A549 (cell line): Measurements from ENCODE around the gene TXN. TPM values are rescaled to one million over a fixed set of nuclear protein-coding genes. Genes with fewer than 3 reads are reported as not detected.

Experiments
- ATAC-seq, 2 experiments: fragments of 200-7000 bp in 1 of 2; fragments of >200 bp in 1 of 2; cut with Nextera tagmentation in 1 of 2; cut with Tn5 transposase in 1 of 2; 3 replicates each; pipeline versions ENCODE4 v1.8.0 to v1.9.1; 2018 to 2020; ENCODE audit warnings: mild to moderate bottlenecking in 1 of 2, moderate library complexity in 1 of 2
- CTCF ChIA-PET: fragments of 300-600 bp; sonication (Branson Sonifier 250); formaldehyde crosslinking; extraction: SDS; loops from one replicate; lab custom pipeline; 2021; ENCODE audit warnings: antibody characterized with exemption, inconsistent platforms; lab: Yijun Ruan, JAX
- POLR2A ChIA-PET: fragments of 350-600 bp; formaldehyde crosslinking; extraction: SDS; loops from one replicate; lab custom pipeline; 2021; ENCODE audit warnings: antibody characterized with exemption, inconsistent platforms; lab: Yijun Ruan, JAX
- DNase-seq, 2 experiments: peaks; one replicate each; pipeline versions ENCODE4 v3.0.0 to v3.0.0-alpha.2; 2011 to 2016; ENCODE audit warnings: low read depth in 1 of 2, low spot score in 1 of 2
- FAIRE-seq: peaks from 2 replicates; lab custom pipeline; 2011; peaks lifted over from hg19 to GRCh38; lab: Jason Lieb, UNC
- H3K27ac ChIP-seq, 2 experiments: fragments of >200 bp; sonication (Bioruptor Twin); formaldehyde crosslinking; 3 replicates each; pipeline ENCODE4 v1.5.1; 2016 to 2017
- H3K4me1 ChIP-seq: fragments of >200 bp; sonication (Bioruptor Twin); formaldehyde crosslinking; 3 replicates; pipeline ENCODE4 v1.6.1; 2016
- H3K4me2 ChIP-seq: fragments of >200 bp; sonication (Bioruptor Twin); formaldehyde crosslinking; 3 replicates; pipeline ENCODE4 v1.6.1; 2016
- H3K4me3 ChIP-seq: fragments of >200 bp; sonication (Bioruptor Twin); formaldehyde crosslinking; 3 replicates; pipeline ENCODE4 v1.5.1; 2016
- H3K9me3 ChIP-seq: fragments of >200 bp; sonication (Bioruptor Twin); formaldehyde crosslinking; 3 replicates; pipeline ENCODE4 v1.6.1; 2016
- BHLHE40 ChIP-seq: IDR thresholded peaks from 2 replicates; pipeline ENCODE4 v1.6.1; 2012; ENCODE audit warnings: low read depth, low read length, inconsistent platforms
- CBX2 ChIP-seq: fragments of 200-600 bp; sonication (generic); IDR thresholded peaks from 2 replicates; pipeline ENCODE4 v1.6.1; 2016; ENCODE audit warnings: low read depth, mild to moderate bottlenecking, borderline replicate concordance
- EHF ChIP-seq: fragments of 250-450 bp; sonication (Bioruptor Pico); IDR thresholded peaks from 2 replicates; pipeline ENCODE4 v1.5.0; 2020; ENCODE audit warnings: mild to moderate bottlenecking
- EHMT2 ChIP-seq: fragments of 200-600 bp; sonication (generic); IDR thresholded peaks from 2 replicates; pipeline ENCODE4 v1.6.1; 2016; ENCODE audit warnings: antibody characterized with exemption, low read depth, mild to moderate bottlenecking, moderate library complexity
- EP300 ChIP-seq, 2 experiments: fragments of >200 bp; sonication (Bioruptor Twin); formaldehyde crosslinking; IDR thresholded peaks; 2 replicates in 1 of 2; 3 replicates in 1 of 2; pipeline ENCODE4 v1.6.1; 2016 to 2017
- ESRRA ChIP-seq: fragments of 150-350 bp; IDR thresholded peaks from 2 replicates; pipeline ENCODE4 v1.6.1; 2014; ENCODE audit warnings: mild to moderate bottlenecking, low read length, borderline replicate concordance
- FOSL2 ChIP-seq, 2 experiments: fragments of 450-650 bp in 1 of 2; fragments of >200 bp in 1 of 2; sonication (Bioruptor Twin) in 1 of 2; formaldehyde crosslinking; IDR thresholded peaks; 2 replicates each; pipeline versions ENCODE4 v1.5.0 to v1.6.1; 2016 to 2020; ENCODE audit warnings: mild to moderate bottlenecking in 1 of 2, moderate library complexity in 1 of 2
- HEYL ChIP-seq: fragments of 250-450 bp; sonication (Bioruptor Pico); IDR thresholded peaks from 2 replicates; pipeline ENCODE4 v1.8.0; 2021; ENCODE audit warnings: mild to moderate bottlenecking, moderate library complexity
- HOXB5 ChIP-seq: fragments of 250-450 bp; sonication (Bioruptor Pico); IDR thresholded peaks from 2 replicates; pipeline ENCODE4 v1.5.0; 2020; ENCODE audit warnings: mild to moderate bottlenecking, moderate library complexity
- JUNB ChIP-seq: fragments of >200 bp; sonication (Bioruptor Twin); formaldehyde crosslinking; IDR thresholded peaks from 2 replicates; pipeline ENCODE4 v1.6.1; 2016
- MAZ ChIP-seq: fragments of 150-350 bp; IDR thresholded peaks from 2 replicates; pipeline ENCODE4 v1.6.1; 2014; ENCODE audit warnings: antibody characterized with exemption, low read depth, low read length, borderline replicate concordance
- NPAS2 ChIP-seq: fragments of 250-450 bp; sonication (Bioruptor Pico); IDR thresholded peaks from 2 replicates; pipeline ENCODE4 v1.8.0; 2022; ENCODE audit warnings: mild to moderate bottlenecking, moderate library complexity, borderline replicate concordance
- RARB ChIP-seq: fragments of 250-450 bp; sonication (Bioruptor Pico); IDR thresholded peaks from 2 replicates; pipeline ENCODE4 v1.8.0; 2021; ENCODE audit warnings: mild to moderate bottlenecking, moderate library complexity
- RFX5 ChIP-seq: fragments of 450-650 bp; IDR thresholded peaks from 2 replicates; pipeline ENCODE4 v1.7.1; 2014; ENCODE audit warnings: antibody characterized with exemption, mild to moderate bottlenecking, moderate library complexity
- SMC3 ChIP-seq: fragments of >200 bp; sonication (Bioruptor Twin); formaldehyde crosslinking; IDR thresholded peaks from 3 replicates; pipeline ENCODE4 v1.6.1; 2018; ENCODE audit warnings: inconsistent platforms
- SREBF2 ChIP-seq: fragments of 450-650 bp; IDR thresholded peaks from 2 replicates; pipeline ENCODE4 v1.6.1; 2014; ENCODE audit warnings: mild to moderate bottlenecking, moderate library complexity
- ZFP36 ChIP-seq: fragments of 450-650 bp; IDR thresholded peaks from 2 replicates; pipeline ENCODE4 v1.6.1; 2014; ENCODE audit warnings: borderline replicate concordance; ENCODE audit not compliant: partially characterized antibody
- WGBS: methylation state at CpG from one replicate; pipeline ENCODE4 v1.1.6; 2017; ENCODE audit errors: missing lambda C conversion rate; 5-methylcytosine and 5-hydroxymethylcytosine counted together
- polyA plus RNA-seq, 4 experiments: library from polyadenylated mRNA; depleted of rRNA in 3 of 4; stranded (reverse); fragments of >200 nt; fragmentation: RNase III in 1 of 4; extraction: RNeasy Plus Mini Kit Qiagen cat#74134 plus additional on column Dnase treatment in 1 of 4; gene quantifications; 2 replicates in 3 of 4; 3 replicates in 1 of 4; pipeline ENCODE4 v1.2.3, GENCODE V29; 2011 to 2017
- TF ChIP-seq, protein P1 (sequence below): fragments of 250-450 bp; sonication (Bioruptor Pico); IDR thresholded peaks from 2 replicates; pipeline ENCODE4 v1.5.0; 2020; ENCODE audit warnings: low read depth, mild to moderate bottlenecking, moderate library complexity
- TF ChIP-seq, protein P2 (sequence below): IDR thresholded peaks from 2 replicates; pipeline ENCODE4 v1.6.1; 2012; ENCODE audit warnings: low read depth, borderline replicate concordance
- TF ChIP-seq, protein P3 (sequence below): IDR thresholded peaks from 2 replicates; pipeline ENCODE4 v1.6.1; 2012
- TF ChIP-seq, protein P4 (sequence below): fragments of 450-650 bp; IDR thresholded peaks from 2 replicates; pipeline ENCODE4 v1.6.1; 2014; ENCODE audit warnings: antibody characterized with exemption

The TXN gene
- polyA plus RNA-seq, 2 of the 4 experiments (the other 2 are of a cell fraction) = 1,309 to 1,626 TPM

DNA sequence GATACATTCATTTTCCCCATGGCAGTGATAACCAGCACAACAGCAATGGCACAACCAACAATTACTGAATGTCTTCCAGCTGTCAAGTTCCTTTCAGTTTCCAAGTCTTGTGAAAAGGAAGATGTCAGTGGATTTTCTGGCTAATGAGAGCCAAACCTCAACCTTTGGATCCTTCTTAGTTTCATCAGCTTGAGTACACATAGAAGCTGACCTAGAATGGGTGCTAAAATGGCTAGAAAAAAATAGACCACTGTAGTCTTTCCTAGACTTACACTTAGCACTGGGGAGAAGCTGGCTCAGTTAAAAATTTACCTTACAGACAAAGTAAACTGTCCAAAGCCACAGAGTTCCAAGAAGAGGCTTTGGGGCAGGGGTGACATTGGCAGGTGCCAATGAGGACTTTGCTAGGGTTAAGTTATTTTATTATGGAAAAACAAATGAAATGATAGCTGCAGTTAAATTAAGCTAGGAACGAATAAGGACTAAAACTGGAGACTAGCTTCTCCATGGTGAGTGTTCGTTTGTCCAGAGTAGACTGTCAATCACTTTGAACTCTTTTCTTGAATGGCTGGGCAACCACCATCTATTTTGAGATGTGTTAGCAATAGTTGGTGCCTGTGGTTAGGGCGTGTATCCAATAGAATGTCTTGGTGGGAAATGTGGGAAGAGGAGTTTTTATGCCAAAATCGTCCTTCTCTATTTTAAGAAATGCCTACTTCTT lies 25.9 kb upstream of the TXN start:
- TF ChIP-seq EHMT2 = no peak
- no peak for TF ChIP-seq BHLHE40
- TF ChIP-seq HOXB5 (CRISPR knock-in tag) = no peak
- no peak for TF ChIP-seq RARB (CRISPR knock-in tag)
- TF ChIP-seq MAZ = no peak
- TF ChIP-seq HEYL = no peak
- no peak for TF ChIP-seq EP300 (IDR thresholded peaks at IDR 0.05)
- no peak for TF ChIP-seq NPAS2 (CRISPR knock-in tag)
- no peak for TF ChIP-seq ZFP36
- TF ChIP-seq SREBF2 = no peak
- no peak for TF ChIP-seq EHF (CRISPR knock-in tag)
- no peak for TF ChIP-seq ESRRA
- H3K9me3 ChIP-seq = no peaks in the 10 kb centered on the region
- H3K4me3 ChIP-seq = no peak overlapping the region
- WGBS = 37% methylated on average over 4 of the region's 4 CpGs
- ATAC-seq = no peak
- ChIA-PET POLR2A (interaction anchor here (1.3 kb wide), 1 partner anchor 25 kb away, joined by 5 read pairs; the partner anchor contains the start of gene TXN), CTCF (interaction anchor here (1.2 to 1.6 kb wide), 3 partner anchors 9 to 27 kb away, joined by 3 to 7 read pairs (median 3); no protein-coding TSS in a partner anchor)
- DNase-seq = peak in 1 of 2 experiments; percentile 12
- H3K4me1 ChIP-seq = peaks cover 17% of the 10 kb centered on the region; the same call in 2 of the 3 replicates
- H3K27ac ChIP-seq = no peak overlapping the region
- H3K4me2 ChIP-seq = peak overlapping the region; percentile 22; the same call in 1 of the 3 replicates
- FAIRE-seq = no peak

DNA sequence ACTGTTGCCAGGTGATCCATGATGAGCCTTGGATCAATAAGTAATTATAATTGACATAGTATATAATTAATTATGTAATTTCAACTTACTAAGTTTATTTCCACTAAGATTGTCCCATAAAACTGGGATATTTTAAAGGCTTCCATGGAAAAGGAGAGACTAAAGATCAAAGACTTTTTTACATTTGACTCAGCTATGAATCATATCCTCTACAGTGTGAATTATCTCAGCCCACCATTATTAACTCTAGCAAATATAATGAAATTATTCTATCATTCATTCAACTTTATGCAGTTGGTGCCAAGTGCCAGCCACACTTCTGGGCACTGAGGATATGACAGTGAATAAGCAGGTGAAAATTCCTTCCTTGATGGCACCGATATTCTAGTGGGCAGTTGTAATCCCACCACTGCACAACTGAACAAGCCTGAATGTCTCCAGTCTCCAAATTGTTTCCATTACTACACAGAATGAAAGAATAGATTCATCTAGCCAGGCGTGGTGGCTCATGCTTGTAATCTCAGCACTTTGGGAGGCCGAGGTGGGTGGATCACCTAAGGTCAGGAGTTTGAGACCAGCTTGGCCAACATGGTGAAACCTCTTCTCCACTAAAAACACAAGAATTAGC lies 21.9 kb upstream of the TXN start:
- DNase-seq (no peak), FAIRE-seq (no peak), ATAC-seq (no peak)
- Histone ChIP-seq H3K4me1 (peaks cover 17% of the 10 kb centered on the region; the same call in 2 of the 3 replicates), H3K4me2 (0 out of 3 replicates have a peak overlapping the region, but pooled peaks have one; percentile 28), H3K9me3 (no peaks in the 10 kb centered on the region), H3K27ac (0 out of 6 replicates have a peak overlapping the region, but pooled peaks of 1 of the 2 experiments have one; percentile 22), H3K4me3 (no peak overlapping the region)
- POLR2A ChIA-PET = no interaction called here
- WGBS = 77% methylated on average over 3 of the region's 3 CpGs
- CTCF ChIA-PET = no interaction called here
- TF ChIP-seq SMC3 (no peak), JUNB (peak; percentile 39; the same call in 1 of the 2 replicates), FOSL2 (IDR thresholded peaks at IDR 0.05) (no peak), FOSL2 (CRISPR knock-in tag; IDR thresholded peaks at IDR 0.05) (0 out of 2 replicates have a peak, but pooled peaks have one; percentile 14)
- TF ChIP-seq, protein P1, sequence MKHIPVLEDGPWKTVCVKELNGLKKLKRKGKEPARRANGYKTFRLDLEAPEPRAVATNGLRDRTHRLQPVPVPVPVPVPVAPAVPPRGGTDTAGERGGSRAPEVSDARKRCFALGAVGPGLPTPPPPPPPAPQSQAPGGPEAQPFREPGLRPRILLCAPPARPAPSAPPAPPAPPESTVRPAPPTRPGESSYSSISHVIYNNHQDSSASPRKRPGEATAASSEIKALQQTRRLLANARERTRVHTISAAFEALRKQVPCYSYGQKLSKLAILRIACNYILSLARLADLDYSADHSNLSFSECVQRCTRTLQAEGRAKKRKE (CRISPR knock-in tag) = no peak

DNA sequence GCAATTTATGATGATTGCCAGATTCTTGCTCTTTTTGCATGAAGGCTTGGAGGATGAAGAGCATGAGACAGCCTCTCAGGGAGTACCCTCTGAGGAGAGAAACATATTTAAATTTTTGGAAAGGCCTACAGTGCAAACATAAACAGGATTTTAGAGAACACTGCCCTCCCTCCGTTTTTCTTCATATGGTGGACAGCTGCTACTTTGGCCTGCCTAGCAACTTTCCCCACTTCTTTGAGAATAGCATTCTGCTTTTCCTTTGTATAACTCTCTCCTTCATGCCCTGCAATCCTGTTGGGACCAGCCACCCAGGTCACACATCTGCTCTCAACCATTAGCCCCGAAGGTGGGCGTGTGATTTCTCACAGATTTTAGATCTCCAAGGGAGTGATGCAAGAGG lies 20.5 kb upstream of the TXN start:
- TF ChIP-seq, protein P2, sequence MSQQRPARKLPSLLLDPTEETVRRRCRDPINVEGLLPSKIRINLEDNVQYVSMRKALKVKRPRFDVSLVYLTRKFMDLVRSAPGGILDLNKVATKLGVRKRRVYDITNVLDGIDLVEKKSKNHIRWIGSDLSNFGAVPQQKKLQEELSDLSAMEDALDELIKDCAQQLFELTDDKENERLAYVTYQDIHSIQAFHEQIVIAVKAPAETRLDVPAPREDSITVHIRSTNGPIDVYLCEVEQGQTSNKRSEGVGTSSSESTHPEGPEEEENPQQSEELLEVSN = no peak
- TF ChIP-seq HEYL (no peak), RARB (CRISPR knock-in tag) (no peak), RFX5 (no peak), EHF (CRISPR knock-in tag) (no peak), CBX2 (no peak)
- TF ChIP-seq, protein P3, sequence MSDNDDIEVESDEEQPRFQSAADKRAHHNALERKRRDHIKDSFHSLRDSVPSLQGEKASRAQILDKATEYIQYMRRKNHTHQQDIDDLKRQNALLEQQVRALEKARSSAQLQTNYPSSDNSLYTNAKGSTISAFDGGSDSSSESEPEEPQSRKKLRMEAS = no peak
- TF ChIP-seq, protein P4, sequence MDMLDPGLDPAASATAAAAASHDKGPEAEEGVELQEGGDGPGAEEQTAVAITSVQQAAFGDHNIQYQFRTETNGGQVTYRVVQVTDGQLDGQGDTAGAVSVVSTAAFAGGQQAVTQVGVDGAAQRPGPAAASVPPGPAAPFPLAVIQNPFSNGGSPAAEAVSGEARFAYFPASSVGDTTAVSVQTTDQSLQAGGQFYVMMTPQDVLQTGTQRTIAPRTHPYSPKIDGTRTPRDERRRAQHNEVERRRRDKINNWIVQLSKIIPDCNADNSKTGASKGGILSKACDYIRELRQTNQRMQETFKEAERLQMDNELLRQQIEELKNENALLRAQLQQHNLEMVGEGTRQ = no peak
- no peaks in the 10 kb centered on the region for H3K9me3 ChIP-seq
- no peak overlapping the region for H3K27ac ChIP-seq
- no peak overlapping the region for H3K4me3 ChIP-seq
- no peak for FAIRE-seq
- POLR2A ChIA-PET = interaction anchor here (1.1 kb wide), 1 partner anchor 20 kb away, joined by 5 read pairs; the partner anchor contains the start of gene TXN
- ATAC-seq = no peak
- CTCF ChIA-PET = no interaction called here
- DNase-seq = no peak
- WGBS = 81% methylated on average over 3 of the region's 3 CpGs
- H3K4me2 ChIP-seq = no peak overlapping the region
- H3K4me1 ChIP-seq = peaks cover 9% of the 10 kb centered on the region; the same call in 1 of the 3 replicates
